H1 (cell line): ENCODE results near the gene PPIA. TPM values are rescaled to one million over a fixed set of nuclear protein-coding genes. Genes with fewer than 3 reads are reported as not detected.
A peak's percentile ranks its signal among the peaks of the same experiment; 100 is the strongest.

Experiments
- ATF3 ChIP-seq: IDR thresholded peaks from 2 replicates; pipeline ENCODE4 v1.6.1; 2011; ENCODE audit warnings: low read depth, mild to moderate bottlenecking, low read length; ENCODE audit not compliant: insufficient read depth
- HDAC2 ChIP-seq, 2 experiments: fragments of 300-600 bp in 1 of 2; sonication (generic) in 1 of 2; IDR thresholded peaks; 2 replicates each; pipeline ENCODE4 v1.6.1; 2011 to 2012; ENCODE audit warnings: low read depth in 2 of 2, low read length in 2 of 2, mild to moderate bottlenecking in 2 of 2, moderate library complexity in 2 of 2, borderline replicate concordance in 1 of 2, inconsistent platforms in 1 of 2
- KDM1A ChIP-seq: fragments of 200-600, 300-600 bp; sonication (generic); IDR thresholded peaks from 2 replicates; pipeline ENCODE4 v1.7.1; 2016; ENCODE audit warnings: mild to moderate bottlenecking, low read length, borderline replicate concordance
- KDM4A ChIP-seq: IDR thresholded peaks from one replicate; pipeline ENCODE4 v1.7.1; 2012; ENCODE audit warnings: low read depth, mild to moderate bottlenecking, moderate library complexity, low read length, inconsistent platforms; ENCODE audit not compliant: severe bottlenecking
- polyA plus RNA-seq, 7 experiments: library from polyadenylated mRNA; depleted of rRNA in 3 of 7; stranded (reverse) in 5 of 7; unstranded in 2 of 7; fragments of >200 nt in 5 of 7; fragments of 200-250 nt in 2 of 7; gene quantifications; 1 replicate in 5 of 7; 2 replicates in 1 of 7; 4 replicates in 1 of 7; pipeline versions ENCODE4 v1.2.1 to v1.2.3, GENCODE V29; 2011 to 2013; ENCODE audit warnings: missing spikeins in 2 of 7, mixed read lengths in 2 of 7
- total RNA-seq: library from RNA; stranded (reverse); fragmentation: NEBNext Ultra II Directional; extraction: Animal tissue kit (Norgen Biotek cat#: 25700); gene quantifications from 2 replicates; pipeline ENCODE4 v1.2.1, GENCODE V29; 2021

Gene PPIA
- total and polyA plus RNA-seq, 2 of the 8 experiments (the other 6 are each of a cell fraction or from before 2014, with no cell fraction given): 2,865 to 5,394 TPM

- TF ChIP-seq KDM1A (no peak), ATF3 (no peak), KDM4A (peak; percentile 72), HDAC2 (IDR thresholded peaks at IDR 0.05; ENCODE audit: borderline replicate concordance in 1 of 2, low read depth in 2 of 2, low read length in 2 of 2) (no peak)
Measured at GRCh38 chr7:44748948-44749731, 47.3 kb upstream of the PPIA start (continued).
